PC-9 (cell line): ENCODE results near the gene CCR9. TPM values are rescaled to one million over a fixed set of nuclear protein-coding genes. Genes with fewer than 3 reads are reported as not detected.

ENCODE experiments used
- Bru-seq: library from RNA; stranded (reverse); fragments of 400-500 nt; gene quantifications from one replicate; lab custom pipeline; 2021; lab: Mats Ljungman, UMichigan
- BruChase-seq, 2 experiments: library from RNA; stranded (reverse); fragments of 400-500 nt; gene quantifications; one replicate each; lab custom pipeline; 2021; lab: Mats Ljungman, UMichigan
- BruUV-seq: library from RNA; stranded (reverse); fragments of 400-500 nt; replicated peaks from 2 replicates; lab custom pipeline; 2021; lab: Mats Ljungman, UMichigan
- CTCF ChIA-PET: fragments of 300-600 bp; sonication (Branson Sonifier 250); formaldehyde crosslinking; loops from one replicate; lab custom pipeline; 2022; ENCODE audit warnings: antibody characterized with exemption; lab: Charles Lee
- POLR2A ChIA-PET: fragments of 300-600 bp; sonication (Branson Sonifier 250); formaldehyde crosslinking; loops from one replicate; lab custom pipeline; 2022; ENCODE audit warnings: antibody characterized with exemption; ENCODE audit not compliant: unreplicated experiment; lab: Charles Lee
- DNase-seq, 2 experiments: peaks; one replicate each; pipeline versions ENCODE4 v3.0.0 to v3.0.0-alpha.2; 2015 to 2022; ENCODE audit warnings: mixed read lengths in 1 of 2
- H2AFZ ChIP-seq: fragments of 200-600 bp; sonication (generic); 2 replicates; pipeline ENCODE4 v1.8.1; 2017; ENCODE audit warnings: antibody characterized with exemption
- H3F3A ChIP-seq: fragments of 200-600 bp; sonication (generic); 2 replicates; pipeline ENCODE4 v1.8.1; 2017; ENCODE audit warnings: antibody characterized with exemption, mild to moderate bottlenecking, low read depth; ENCODE audit not compliant: insufficient read depth
- H3K27ac ChIP-seq: fragments of 200-600 bp; sonication (generic); 2 replicates; pipeline ENCODE4 v1.6.1; 2016; ENCODE audit warnings: mixed run types
- H3K27me3 ChIP-seq: fragments of 200-600 bp; sonication (generic); 2 replicates; pipeline ENCODE4 v1.6.1; 2016; ENCODE audit warnings: low read depth, mixed run types; ENCODE audit not compliant: insufficient read depth
- H3K36me3 ChIP-seq: fragments of 200-600 bp; sonication (generic); 2 replicates; pipeline ENCODE4 v1.6.1; 2016; ENCODE audit warnings: low read depth, mixed run types
- H3K4me1 ChIP-seq: fragments of 200-600 bp; sonication (generic); replicated peaks from 2 replicates; pipeline ENCODE4 v1.6.1; 2016; ENCODE audit warnings: mixed run types; ENCODE audit not compliant: insufficient read depth
- H3K4me2 ChIP-seq: fragments of 200-600 bp; sonication (generic); 2 replicates; pipeline ENCODE4 v1.6.1; 2017; ENCODE audit warnings: mixed run types
- H3K4me3 ChIP-seq: fragments of 200-600 bp; sonication (generic); 2 replicates; pipeline ENCODE4 v1.6.1; 2016; ENCODE audit warnings: mixed run types
- H3K79me2 ChIP-seq: fragments of 200-600 bp; sonication (generic); 2 replicates; pipeline ENCODE4 v1.6.1; 2017; ENCODE audit warnings: low read depth, mixed run types
- H3K9me2 ChIP-seq: fragments of 200-600 bp; sonication (generic); 2 replicates; pipeline ENCODE4 v1.8.1; 2017; ENCODE audit warnings: mild to moderate bottlenecking; ENCODE audit not compliant: insufficient read depth
- H3K9me3 ChIP-seq: fragments of 200-600 bp; sonication (generic); 2 replicates; pipeline ENCODE4 v1.8.1; 2016; ENCODE audit warnings: low read depth; ENCODE audit not compliant: insufficient read depth
- H4K20me1 ChIP-seq: fragments of 200-600 bp; sonication (generic); 2 replicates; pipeline ENCODE4 v1.8.1; 2017; ENCODE audit not compliant: insufficient read depth
- CTCF ChIP-seq: fragments of 200-600 bp; sonication (generic); conservative IDR thresholded peaks from 2 replicates; pipeline ENCODE4 v1.6.1; 2017; ENCODE audit warnings: mixed run types, antibody characterized with exemption, mild to moderate bottlenecking, moderate library complexity
- EZH2 ChIP-seq: fragments of 200-600 bp; sonication (generic); IDR thresholded peaks from 2 replicates; pipeline ENCODE4 v1.8.0; 2017; ENCODE audit warnings: antibody characterized with exemption, low read depth
- intact Hi-C: fragments of 100-400 bp; cut with micrococcal nuclease; formaldehyde crosslinking; loops from one replicate; pipeline ENCODE4 v1.10.0; 2022; ENCODE audit not compliant: unreplicated experiment
- long read RNA-seq: library from polyadenylated mRNA; stranded (forward); transcript quantifications from one replicate; pipeline ENCODE4 v2.0.0, GENCODE V29; 2022
- total RNA-seq: library from RNA; stranded (reverse); gene quantifications from 2 replicates; pipeline ENCODE4 v1.2.3, GENCODE V29; 2021

Gene CCR9
- not detected in 2 replicates for total RNA-seq
- not detected for Bru-seq, nascent RNA
- not detected for BruChase-seq, experiment 1, labeled RNA remaining after a 2-hour chase
- BruChase-seq, experiment 2, labeled RNA remaining after a 6-hour chase: not detected
- long read RNA-seq: 0 reads

GRCh38 chr3:45885979-45886705 lies at the start of gene CCR9:
Gene CCR9 (plus strand): TSS chr3:45886543. CDS start chr3:45894934, 8,391 bp downstream.
- DNase-seq: no peak
- Histone ChIP-seq H3K27me3 (no peaks in the 10 kb centered on the region), H3K36me3 (no peaks in the 10 kb centered on the region), H3K4me2 (no peak within 1 kb of the TSS), H4K20me1 (no peaks in the 10 kb centered on the region), H3F3A (no peaks in the 10 kb centered on the region), H3K27ac (no peak within 1 kb of the TSS), H2AFZ (no peak within 1 kb of the TSS), H3K4me1 (peaks cover 8% of the 10 kb centered on the region), H3K4me3 (no peak within 1 kb of the TSS), H3K9me2 (no peaks in the 10 kb centered on the region), H3K79me2 (no peaks in the 10 kb centered on the region), H3K9me3 (no peaks in the 10 kb centered on the region)
- no peak for TF ChIP-seq CTCF
- TF ChIP-seq EZH2: no peak
- ChIA-PET CTCF (no interaction called here), POLR2A (interaction anchor here (0.6 kb wide), 1 partner anchor 274 kb away, joined by 9 read pairs; no protein-coding TSS in a partner anchor)
- intact Hi-C loops: no loop called here
- no TSS peak for BruUV-seq

GRCh38 chr3:45838466-45838865 lies 47.9 kb upstream of the CCR9 start:
- H3K36me3 ChIP-seq: peaks cover 7% of the 10 kb centered on the region; the same call in 1 of the 2 replicates
- H3F3A ChIP-seq: no peaks in the 10 kb centered on the region
- no peak overlapping the region for H3K4me3 ChIP-seq
- ChIA-PET POLR2A (no interaction called here), CTCF (no interaction called here)
- no peaks in the 10 kb centered on the region for H3K9me3 ChIP-seq
- H3K4me2 ChIP-seq: no peak overlapping the region
- no peak for DNase-seq
- peaks cover 25% of the 10 kb centered on the region for H3K79me2 ChIP-seq
- H3K27ac ChIP-seq: no peak overlapping the region
- H3K9me2 ChIP-seq: no peaks in the 10 kb centered on the region
- H3K27me3 ChIP-seq: no peaks in the 10 kb centered on the region
- peaks cover 8% of the 10 kb centered on the region; the same call in 1 of the 2 replicates for H3K4me1 ChIP-seq
- BruUV-seq: no TSS peak
- H4K20me1 ChIP-seq: no peaks in the 10 kb centered on the region
- intact Hi-C loops: loop anchor here (10.0 kb wide), 1 partner anchor 324 kb away; no protein-coding TSS in a partner anchor
- TF ChIP-seq CTCF: no peak
- no peak overlapping the region for H2AFZ ChIP-seq

GRCh38 chr3:45841420-45841756 lies 45.0 kb upstream of the CCR9 start:
- Histone ChIP-seq H3K4me3 (peak overlapping the region; percentile 93), H3K27ac (peak overlapping the region; percentile 36), H3K4me1 (peaks cover 8% of the 10 kb centered on the region; the same call in 1 of the 2 replicates), H3K4me2 (peak overlapping the region; percentile 98), H2AFZ (peak overlapping the region; percentile 94), H3K36me3 (no peaks in the 10 kb centered on the region), H3K79me2 (peaks cover 25% of the 10 kb centered on the region), H3K9me3 (no peaks in the 10 kb centered on the region), H3F3A (no peaks in the 10 kb centered on the region), H3K9me2 (no peaks in the 10 kb centered on the region), H3K27me3 (no peaks in the 10 kb centered on the region), H4K20me1 (no peaks in the 10 kb centered on the region)
- DNase-seq: no peak
- intact Hi-C loops: loop anchor here (5.0 kb wide), 2 partner anchors 91 to 236 kb away; no protein-coding TSS in a partner anchor
- BruUV-seq: TSS peak; percentile 58
- TF ChIP-seq CTCF: no peak
- no peak for TF ChIP-seq EZH2
- ChIA-PET CTCF (interaction anchor here (0.6 kb wide), 1 partner anchor 51 kb away, joined by 5 read pairs; no protein-coding TSS in a partner anchor), POLR2A (interaction anchor here (0.7 kb wide), 1 partner anchor 42 kb away, joined by 5 read pairs; no protein-coding TSS in a partner anchor)
